Peyer's patch (tissue), 4 donors: ENCODE data around the gene EPDR1. TPM values are rescaled to one million over a fixed set of nuclear protein-coding genes. Genes with fewer than 3 reads are reported as not detected.
A peak's percentile ranks its signal among the peaks of the same experiment; 100 is the strongest.

Experiments
- DNase-seq, 3 donors: peaks; one replicate each; pipeline ENCODE4 v3.0.0-alpha.2; 2017 to 2019
- H3K27ac ChIP-seq, 4 donors: fragments of 200-600 bp; sonication (generic); one replicate each; pipeline ENCODE4 v1.5.1; 2016 to 2019
- H3K27me3 ChIP-seq, 2 donors: fragments of 200-600 bp; sonication (generic); one replicate each; pipeline ENCODE4 v1.5.1; 2019
- H3K36me3 ChIP-seq, 3 donors: fragments of 200-600 bp; sonication (generic); one replicate each; pipeline ENCODE4 v1.5.1; 2016 to 2019
- H3K4me1 ChIP-seq, 4 donors: fragments of 200-600 bp; sonication (generic); one replicate each; pipeline ENCODE4 v1.5.1; 2016 to 2019
- H3K4me3 ChIP-seq, 4 donors: fragments of 200-600 bp; sonication (generic); 1 replicate in 3 of 4; 2 replicates in 1 of 4; pipeline ENCODE4 v1.5.1; 2016 to 2019; ENCODE audit warnings: mild to moderate bottlenecking in 1 of 4
- H3K9me3 ChIP-seq, 4 donors: fragments of 200-600 bp; sonication (generic); one replicate each; pipeline ENCODE4 v1.5.1; 2016 to 2019; ENCODE audit warnings: mild to moderate bottlenecking in 1 of 4
- POLR2A ChIP-seq, 2 donors: fragments of 450-650 bp; IDR thresholded peaks; one replicate each; pipeline ENCODE4 v1.5.1; 2017; ENCODE audit warnings: antibody characterized with exemption in 2 of 2, mild to moderate bottlenecking in 2 of 2, moderate library complexity in 2 of 2
- total RNA-seq, 4 donors: library from RNA; depleted of rRNA; stranded (reverse); fragments of >200 nt; gene quantifications; one replicate each; pipeline ENCODE4 v1.1.0, GENCODE V29; 2016
- TF ChIP-seq, protein P1 (sequence below), 6 experiments: fragments of 450-650 bp in 4 of 6; fragments of 200-600 bp in 2 of 6; sonication (generic) in 1 of 6; IDR thresholded peaks; one replicate each; pipeline ENCODE4 v1.5.1; 2017 to 2019; ENCODE audit warnings: antibody characterized with exemption in 6 of 6, mild to moderate bottlenecking in 3 of 6, moderate library complexity in 1 of 6

Gene EPDR1
- total RNA-seq, 4 donors from 2014 or later, result 7.4 to 22.5 (median 19.7) TPM

DNA sequence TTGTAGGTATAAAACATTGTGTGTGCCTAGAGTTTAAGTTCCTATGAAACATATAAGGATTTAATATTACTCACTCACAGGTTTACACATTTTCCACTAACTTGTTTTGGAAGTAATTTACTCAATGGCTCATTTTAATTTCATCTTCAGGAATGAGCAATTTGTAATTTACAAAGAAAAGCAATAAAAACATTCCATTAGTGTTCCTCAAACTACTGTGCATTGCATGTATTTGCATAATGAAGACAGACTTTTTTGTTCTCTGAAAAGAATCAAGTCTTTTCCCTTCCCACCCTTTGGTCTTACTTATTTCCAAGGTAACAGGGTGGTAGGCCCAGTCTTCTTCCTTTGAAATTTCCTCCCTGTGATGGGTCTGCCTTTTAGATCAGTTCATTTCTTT lies 61.2 kb downstream of the EPDR1 start:
- DNase-seq, result no peak

DNA sequence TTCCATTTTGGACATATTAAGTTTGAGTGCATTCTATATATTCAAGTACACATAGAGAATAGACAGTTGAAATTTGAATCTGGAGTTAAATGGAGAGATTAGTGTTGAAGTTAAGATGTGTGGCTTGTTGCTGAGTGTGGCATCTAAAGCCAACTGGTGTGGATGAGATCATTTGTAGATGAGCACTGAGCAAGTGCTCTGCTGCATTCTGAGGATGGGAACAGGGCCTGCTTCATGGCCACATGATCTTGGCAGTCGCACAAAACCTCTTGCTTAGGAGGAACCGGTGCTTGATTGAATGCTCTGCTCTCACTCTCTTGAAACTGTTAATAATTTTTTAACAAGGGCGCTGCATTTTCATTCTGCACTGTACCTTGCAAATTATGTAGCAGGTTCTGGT lies 62.0 kb downstream of the EPDR1 start:
- H3K4me1 ChIP-seq, result peaks cover 0 to 5% (median 0%) of the 10 kb centered on the region in 4 donors
- H3K27me3 ChIP-seq, result no peaks in the 10 kb centered on the region
- no peaks in the 10 kb centered on the region for H3K36me3 ChIP-seq
- no peak for DNase-seq
- no peak overlapping the region for H3K27ac ChIP-seq
- TF ChIP-seq, protein P1, sequence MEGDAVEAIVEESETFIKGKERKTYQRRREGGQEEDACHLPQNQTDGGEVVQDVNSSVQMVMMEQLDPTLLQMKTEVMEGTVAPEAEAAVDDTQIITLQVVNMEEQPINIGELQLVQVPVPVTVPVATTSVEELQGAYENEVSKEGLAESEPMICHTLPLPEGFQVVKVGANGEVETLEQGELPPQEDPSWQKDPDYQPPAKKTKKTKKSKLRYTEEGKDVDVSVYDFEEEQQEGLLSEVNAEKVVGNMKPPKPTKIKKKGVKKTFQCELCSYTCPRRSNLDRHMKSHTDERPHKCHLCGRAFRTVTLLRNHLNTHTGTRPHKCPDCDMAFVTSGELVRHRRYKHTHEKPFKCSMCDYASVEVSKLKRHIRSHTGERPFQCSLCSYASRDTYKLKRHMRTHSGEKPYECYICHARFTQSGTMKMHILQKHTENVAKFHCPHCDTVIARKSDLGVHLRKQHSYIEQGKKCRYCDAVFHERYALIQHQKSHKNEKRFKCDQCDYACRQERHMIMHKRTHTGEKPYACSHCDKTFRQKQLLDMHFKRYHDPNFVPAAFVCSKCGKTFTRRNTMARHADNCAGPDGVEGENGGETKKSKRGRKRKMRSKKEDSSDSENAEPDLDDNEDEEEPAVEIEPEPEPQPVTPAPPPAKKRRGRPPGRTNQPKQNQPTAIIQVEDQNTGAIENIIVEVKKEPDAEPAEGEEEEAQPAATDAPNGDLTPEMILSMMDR (IDR thresholded peaks at IDR 0.05), result no peak
- no peaks in the 10 kb centered on the region for H3K9me3 ChIP-seq
- H3K4me3 ChIP-seq, result no peak overlapping the region

More for the DNA sequence above, 61.2 kb downstream of the EPDR1 start:
- peak overlapping the region in 1 of 4 donors; percentile 0 for H3K27ac ChIP-seq
- H3K9me3 ChIP-seq, result no peaks in the 10 kb centered on the region
- H3K36me3 ChIP-seq, result no peaks in the 10 kb centered on the region
- no peak for TF ChIP-seq POLR2A (IDR thresholded peaks at IDR 0.05)
- TF ChIP-seq, protein P1 (IDR thresholded peaks at IDR 0.05), result no peak
- H3K27me3 ChIP-seq, result no peaks in the 10 kb centered on the region
- H3K4me1 ChIP-seq, result no peaks in the 10 kb centered on the region
- H3K4me3 ChIP-seq, result no peak overlapping the region

DNA sequence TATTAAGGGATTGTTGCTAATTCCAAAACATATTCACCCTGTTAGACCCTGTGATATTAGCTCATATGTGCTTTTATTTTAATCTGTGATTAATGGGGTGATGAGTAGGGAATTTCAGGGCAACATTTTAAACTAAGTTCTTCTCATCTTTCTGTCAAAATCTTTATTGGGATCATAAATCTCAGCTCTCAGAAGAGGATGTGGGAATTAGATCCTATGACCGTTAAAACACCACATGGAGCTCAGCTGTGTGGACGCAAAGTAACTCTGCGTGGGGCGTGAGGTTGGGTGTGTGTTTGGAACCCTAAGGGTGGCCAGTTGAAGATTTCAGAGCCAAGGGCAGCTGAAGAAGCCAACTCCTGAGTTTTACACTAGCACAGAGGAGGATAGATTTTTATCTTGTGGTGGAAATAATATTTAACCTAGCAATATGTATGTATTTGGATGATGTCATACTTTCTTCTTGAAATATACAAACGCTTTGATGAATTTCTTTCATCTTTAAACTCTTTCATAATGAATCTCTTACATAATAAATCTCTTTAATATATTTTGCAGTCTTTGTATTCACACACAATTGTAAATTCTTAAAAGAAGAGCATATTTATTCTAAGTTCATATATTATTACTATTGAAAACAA lies 64.4 kb downstream of the EPDR1 start:
- Histone ChIP-seq H3K36me3 (no peaks in the 10 kb centered on the region), H3K4me3 (no peak overlapping the region), H3K9me3 (no peaks in the 10 kb centered on the region), H3K4me1 (peaks cover 0 to 8% (median 0%) of the 10 kb centered on the region in 4 donors), H3K27ac (no peak overlapping the region), H3K27me3 (no peaks in the 10 kb centered on the region)
- no peak for DNase-seq
- TF ChIP-seq POLR2A (IDR thresholded peaks at IDR 0.05), result no peak
- TF ChIP-seq, protein P1 (IDR thresholded peaks at IDR 0.05), result no peak

DNA sequence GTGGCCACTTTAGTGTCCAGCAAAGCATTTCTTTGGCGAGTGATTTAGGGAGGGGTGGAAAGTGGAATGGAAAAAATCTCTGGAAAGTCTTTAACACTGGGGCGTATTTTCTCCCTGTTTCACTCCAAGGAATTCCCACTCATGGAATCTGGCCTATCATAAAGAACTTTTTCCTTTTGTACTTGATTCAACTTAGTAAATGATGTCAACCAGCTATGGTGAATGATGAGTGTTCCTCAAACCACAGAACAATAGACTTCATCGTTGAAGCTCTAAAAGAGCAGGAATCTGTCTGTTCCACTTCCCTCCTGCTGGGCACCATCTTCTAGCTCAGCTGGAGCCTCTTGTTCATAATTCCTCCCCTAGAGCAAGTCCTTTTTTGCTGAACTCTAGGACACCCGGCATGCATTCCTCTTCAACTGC lies 66.5 kb downstream of the EPDR1 start:
- peak overlapping the region in 1 of 4 donors; percentile 58 for H3K27ac ChIP-seq

DNA sequence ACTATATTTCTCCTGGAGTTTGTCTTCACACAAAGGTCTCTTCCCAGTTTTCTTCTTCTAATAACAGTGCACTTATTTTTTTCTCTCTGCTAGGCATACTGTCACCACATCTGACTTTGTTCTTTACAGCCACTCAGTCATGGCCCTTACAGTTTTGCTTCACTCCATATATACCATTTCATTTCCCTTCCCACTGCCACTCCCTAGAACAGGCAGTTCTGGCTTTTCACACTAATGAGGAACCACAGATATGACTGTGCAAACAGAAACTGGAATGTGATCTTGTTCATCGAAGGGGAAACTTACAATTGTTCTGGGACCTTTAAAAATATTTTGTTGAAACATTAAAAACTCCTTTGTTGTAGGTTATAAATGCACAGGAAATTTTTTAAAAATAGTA lies 67.3 kb downstream of the EPDR1 start:
- DNase-seq, result peak in 1 of 3 donors; percentile 68
- no peaks in the 10 kb centered on the region for H3K27me3 ChIP-seq
- H3K9me3 ChIP-seq, result no peaks in the 10 kb centered on the region
- H3K27ac ChIP-seq, result peak overlapping the region in 2 of 4 donors; percentile 58 to 66
- peaks cover 0 to 8% (median 0%) of the 10 kb centered on the region in 4 donors for H3K4me1 ChIP-seq
- TF ChIP-seq POLR2A (IDR thresholded peaks at IDR 0.05), result no peak
- TF ChIP-seq, protein P1 (IDR thresholded peaks at IDR 0.05), result no peak
- H3K36me3 ChIP-seq, result no peaks in the 10 kb centered on the region
- H3K4me3 ChIP-seq, result no peak overlapping the region

More for the DNA sequence above, 66.5 kb downstream of the EPDR1 start:
- Histone ChIP-seq H3K27me3 (no peaks in the 10 kb centered on the region), H3K4me3 (no peak overlapping the region), H3K36me3 (no peaks in the 10 kb centered on the region), H3K9me3 (no peaks in the 10 kb centered on the region), H3K4me1 (peaks cover 0 to 8% (median 0%) of the 10 kb centered on the region in 4 donors)
- TF ChIP-seq, protein P1 (IDR thresholded peaks at IDR 0.05), result no peak
- TF ChIP-seq POLR2A (IDR thresholded peaks at IDR 0.05), result no peak
- DNase-seq, result no peak
